ENCODE data around the gene BRSK2. TPM values are rescaled to one million over a fixed set of nuclear protein-coding genes. Genes with fewer than 3 reads are reported as not detected.

The BRSK2 gene
- total and polyA plus RNA-seq, 9 of the 15 experiments (the other 6 are each of a cell fraction or from before 2014, with no cell fraction given): 0.06 to 0.52 (median 0.18) TPM; not detected in 5

DNA sequence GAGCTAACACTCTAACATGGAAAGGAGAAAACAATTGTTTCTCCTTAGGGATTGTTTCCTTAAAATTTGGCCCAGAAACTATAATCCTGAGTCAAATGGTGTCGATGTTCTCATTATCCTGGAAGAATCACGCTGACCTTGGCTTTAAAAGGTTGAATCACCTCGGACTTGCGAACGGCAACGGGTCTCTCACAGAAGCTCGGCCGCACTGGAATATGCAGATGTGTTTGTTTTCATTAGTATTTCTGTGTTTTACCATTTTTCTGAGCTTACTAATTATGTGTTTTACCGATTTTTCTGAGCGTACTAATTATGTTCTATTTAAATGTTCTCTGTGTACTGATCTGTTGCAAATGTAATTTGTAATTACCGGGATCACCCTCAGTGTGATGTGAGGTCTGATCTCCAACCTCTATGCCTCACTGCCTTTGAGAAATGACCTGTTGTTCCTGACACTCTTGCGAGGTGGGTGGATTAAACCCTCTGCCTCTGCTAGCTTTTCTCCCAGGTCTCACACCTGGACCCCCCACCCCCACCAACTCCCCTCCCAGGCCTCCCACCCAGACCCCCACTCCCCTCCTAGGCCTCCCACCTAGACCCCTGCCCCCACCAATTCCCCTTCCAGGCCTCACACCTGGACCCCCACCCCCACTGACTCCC lies 38.3 kb upstream of the BRSK2 start (continued):
- TF ChIP-seq, protein P1, sequence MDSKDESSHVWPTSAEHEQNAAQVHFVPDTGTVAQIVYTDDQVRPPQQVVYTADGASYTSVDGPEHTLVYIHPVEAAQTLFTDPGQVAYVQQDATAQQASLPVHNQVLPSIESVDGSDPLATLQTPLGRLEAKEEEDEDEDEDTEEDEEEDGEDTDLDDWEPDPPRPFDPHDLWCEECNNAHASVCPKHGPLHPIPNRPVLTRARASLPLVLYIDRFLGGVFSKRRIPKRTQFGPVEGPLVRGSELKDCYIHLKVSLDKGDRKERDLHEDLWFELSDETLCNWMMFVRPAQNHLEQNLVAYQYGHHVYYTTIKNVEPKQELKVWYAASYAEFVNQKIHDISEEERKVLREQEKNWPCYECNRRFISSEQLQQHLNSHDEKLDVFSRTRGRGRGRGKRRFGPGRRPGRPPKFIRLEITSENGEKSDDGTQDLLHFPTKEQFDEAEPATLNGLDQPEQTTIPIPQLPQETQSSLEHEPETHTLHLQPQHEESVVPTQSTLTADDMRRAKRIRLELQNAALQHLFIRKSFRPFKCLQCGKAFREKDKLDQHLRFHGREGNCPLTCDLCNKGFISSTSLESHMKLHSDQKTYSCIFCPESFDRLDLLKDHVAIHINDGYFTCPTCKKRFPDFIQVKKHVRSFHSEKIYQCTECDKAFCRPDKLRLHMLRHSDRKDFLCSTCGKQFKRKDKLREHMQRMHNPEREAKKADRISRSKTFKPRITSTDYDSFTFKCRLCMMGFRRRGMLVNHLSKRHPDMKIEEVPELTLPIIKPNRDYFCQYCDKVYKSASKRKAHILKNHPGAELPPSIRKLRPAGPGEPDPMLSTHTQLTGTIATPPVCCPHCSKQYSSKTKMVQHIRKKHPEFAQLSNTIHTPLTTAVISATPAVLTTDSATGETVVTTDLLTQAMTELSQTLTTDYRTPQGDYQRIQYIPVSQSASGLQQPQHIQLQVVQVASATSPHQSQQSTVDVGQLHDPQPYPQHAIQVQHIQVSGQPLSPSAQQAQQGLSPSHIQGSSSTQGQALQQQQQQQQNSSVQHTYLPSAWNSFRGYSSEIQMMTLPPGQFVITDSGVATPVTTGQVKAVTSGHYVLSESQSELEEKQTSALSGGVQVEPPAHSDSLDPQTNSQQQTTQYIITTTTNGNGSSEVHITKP (IDR thresholded peaks at IDR 0.05; ENCODE audit: partially characterized antibody): no peak
- TF ChIP-seq NFE2 (IDR thresholded peaks at IDR 0.05; ENCODE audit: low read depth): no peak
- no peak for TF ChIP-seq CBFA2T2 (conservative IDR thresholded peaks at IDR 0.05)
- no peak for TF ChIP-seq FOS (IDR thresholded peaks at IDR 0.05; ENCODE audit: extremely low read depth, insufficient read length)
- no peak for TF ChIP-seq ZNF224 (CRISPR knock-in tag; IDR thresholded peaks at IDR 0.05)
- no peak for TF ChIP-seq ESRRB (CRISPR knock-in tag; IDR thresholded peaks at IDR 0.05; ENCODE audit: borderline replicate concordance)
- TF ChIP-seq, protein P2, sequence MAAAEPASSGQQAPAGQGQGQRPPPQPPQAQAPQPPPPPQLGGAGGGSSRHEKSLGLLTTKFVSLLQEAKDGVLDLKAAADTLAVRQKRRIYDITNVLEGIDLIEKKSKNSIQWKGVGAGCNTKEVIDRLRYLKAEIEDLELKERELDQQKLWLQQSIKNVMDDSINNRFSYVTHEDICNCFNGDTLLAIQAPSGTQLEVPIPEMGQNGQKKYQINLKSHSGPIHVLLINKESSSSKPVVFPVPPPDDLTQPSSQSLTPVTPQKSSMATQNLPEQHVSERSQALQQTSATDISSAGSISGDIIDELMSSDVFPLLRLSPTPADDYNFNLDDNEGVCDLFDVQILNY (CRISPR knock-in tag; IDR thresholded peaks at IDR 0.05): no peak
- TF ChIP-seq KLF6 (CRISPR knock-in tag; IDR thresholded peaks at IDR 0.05; ENCODE audit: borderline replicate concordance): no peak
- no peak for TF ChIP-seq NCOA6 (IDR thresholded peaks at IDR 0.05)
- TF ChIP-seq MCM7 (IDR thresholded peaks at IDR 0.05): no peak
- TF ChIP-seq, protein P3, sequence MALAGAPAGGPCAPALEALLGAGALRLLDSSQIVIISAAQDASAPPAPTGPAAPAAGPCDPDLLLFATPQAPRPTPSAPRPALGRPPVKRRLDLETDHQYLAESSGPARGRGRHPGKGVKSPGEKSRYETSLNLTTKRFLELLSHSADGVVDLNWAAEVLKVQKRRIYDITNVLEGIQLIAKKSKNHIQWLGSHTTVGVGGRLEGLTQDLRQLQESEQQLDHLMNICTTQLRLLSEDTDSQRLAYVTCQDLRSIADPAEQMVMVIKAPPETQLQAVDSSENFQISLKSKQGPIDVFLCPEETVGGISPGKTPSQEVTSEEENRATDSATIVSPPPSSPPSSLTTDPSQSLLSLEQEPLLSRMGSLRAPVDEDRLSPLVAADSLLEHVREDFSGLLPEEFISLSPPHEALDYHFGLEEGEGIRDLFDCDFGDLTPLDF (CRISPR knock-in tag; IDR thresholded peaks at IDR 0.05): no peak
- no peak for TF ChIP-seq TFAM (CRISPR knock-in tag; conservative IDR thresholded peaks at IDR 0.05)
- TF ChIP-seq ZNF146 (CRISPR knock-in tag; IDR thresholded peaks at IDR 0.05; ENCODE audit: unreplicated experiment): no peak
- TF ChIP-seq, protein P4, sequence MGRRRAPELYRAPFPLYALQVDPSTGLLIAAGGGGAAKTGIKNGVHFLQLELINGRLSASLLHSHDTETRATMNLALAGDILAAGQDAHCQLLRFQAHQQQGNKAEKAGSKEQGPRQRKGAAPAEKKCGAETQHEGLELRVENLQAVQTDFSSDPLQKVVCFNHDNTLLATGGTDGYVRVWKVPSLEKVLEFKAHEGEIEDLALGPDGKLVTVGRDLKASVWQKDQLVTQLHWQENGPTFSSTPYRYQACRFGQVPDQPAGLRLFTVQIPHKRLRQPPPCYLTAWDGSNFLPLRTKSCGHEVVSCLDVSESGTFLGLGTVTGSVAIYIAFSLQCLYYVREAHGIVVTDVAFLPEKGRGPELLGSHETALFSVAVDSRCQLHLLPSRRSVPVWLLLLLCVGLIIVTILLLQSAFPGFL (CRISPR knock-in tag; IDR thresholded peaks at IDR 0.05): no peak
- TF ChIP-seq DPF2 (IDR thresholded peaks at IDR 0.05): no peak
- TF ChIP-seq TBP (optimal IDR thresholded peaks at IDR 0.05; ENCODE audit: low read depth, low read length): peak; percentile 99
- TF ChIP-seq ZNF551 (CRISPR knock-in tag; IDR thresholded peaks at IDR 0.05): no peak
- TF ChIP-seq ZEB2 (IDR thresholded peaks at IDR 0.05): peak; percentile 24; the same call in 1 of the 2 replicates
- no peak for TF ChIP-seq GABPB1 (CRISPR knock-in tag; IDR thresholded peaks at IDR 0.05)
- TF ChIP-seq ELF2 (CRISPR knock-in tag; IDR thresholded peaks at IDR 0.05): no peak
- peak; percentile 36; the same call in 1 of the 2 replicates for TF ChIP-seq STAT5A (IDR thresholded peaks at IDR 0.05; ENCODE audit: borderline replicate concordance, low read length)
- TF ChIP-seq, protein P5, sequence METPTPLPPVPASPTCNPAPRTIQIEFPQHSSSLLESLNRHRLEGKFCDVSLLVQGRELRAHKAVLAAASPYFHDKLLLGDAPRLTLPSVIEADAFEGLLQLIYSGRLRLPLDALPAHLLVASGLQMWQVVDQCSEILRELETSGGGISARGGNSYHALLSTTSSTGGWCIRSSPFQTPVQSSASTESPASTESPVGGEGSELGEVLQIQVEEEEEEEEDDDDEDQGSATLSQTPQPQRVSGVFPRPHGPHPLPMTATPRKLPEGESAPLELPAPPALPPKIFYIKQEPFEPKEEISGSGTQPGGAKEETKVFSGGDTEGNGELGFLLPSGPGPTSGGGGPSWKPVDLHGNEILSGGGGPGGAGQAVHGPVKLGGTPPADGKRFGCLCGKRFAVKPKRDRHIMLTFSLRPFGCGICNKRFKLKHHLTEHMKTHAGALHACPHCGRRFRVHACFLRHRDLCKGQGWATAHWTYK (CRISPR knock-in tag; IDR thresholded peaks at IDR 0.05): no peak
- no peak for TF ChIP-seq MTA2 (IDR thresholded peaks at IDR 0.05; ENCODE audit: low read depth)
- no peak for TF ChIP-seq ZKSCAN1 (IDR thresholded peaks at IDR 0.05; ENCODE audit: low read depth, low read length)

All from K562 (cell line).